HEK293T (cell line): Measurements from ENCODE around the gene ADAM23.

Experiments
- CTCF ChIA-PET: fragments of 350-600 bp; formaldehyde crosslinking; extraction: SDS; loops from one replicate; lab custom pipeline; 2021; ENCODE audit warnings: antibody characterized with exemption, inconsistent platforms; lab: Yijun Ruan, JAX
- POLR2A ChIA-PET: fragments of 350-600 bp; formaldehyde crosslinking; extraction: SDS; loops from one replicate; lab custom pipeline; 2020; ENCODE audit warnings: antibody characterized with exemption, inconsistent platforms; lab: Yijun Ruan, JAX
- DNase-seq: peaks from one replicate; pipeline ENCODE4 v3.0.0; 2012; ENCODE audit warnings: mixed read lengths; ENCODE audit errors: extremely low spot score
- ARNT ChIP-seq: fragments of 450-650 bp; IDR thresholded peaks from 2 replicates; pipeline ENCODE4 v1.6.1; 2017; ENCODE audit warnings: mild to moderate bottlenecking
- BHLHE40 ChIP-seq: fragments of 450-650 bp; IDR thresholded peaks from 2 replicates; pipeline ENCODE4 v1.6.1; 2016; ENCODE audit warnings: mild to moderate bottlenecking, moderate library complexity, borderline replicate concordance
- CTBP1 ChIP-seq: fragments of 450-650 bp; IDR thresholded peaks from 2 replicates; pipeline ENCODE4 v1.6.1; 2016; ENCODE audit warnings: borderline replicate concordance
- ELF4 ChIP-seq: fragments of 450-650 bp; IDR thresholded peaks from 2 replicates; pipeline ENCODE4 v1.6.1; 2017; ENCODE audit warnings: antibody characterized with exemption
- FOXA1 ChIP-seq: fragments of 450-650 bp; IDR thresholded peaks from 2 replicates; pipeline ENCODE4 v1.6.1; 2016; ENCODE audit warnings: mild to moderate bottlenecking
- FOXK2 ChIP-seq: fragments of 450-650 bp; IDR thresholded peaks from 2 replicates; pipeline ENCODE4 v1.6.1; 2016; ENCODE audit warnings: mild to moderate bottlenecking
- FOXM1 ChIP-seq: fragments of 450-650 bp; IDR thresholded peaks from 2 replicates; pipeline ENCODE4 v1.6.1; 2017; ENCODE audit warnings: mild to moderate bottlenecking, borderline replicate concordance
- HDGF ChIP-seq: fragments of 450-650 bp; IDR thresholded peaks from 2 replicates; pipeline ENCODE4 v1.6.1; 2017; ENCODE audit warnings: antibody characterized with exemption, borderline replicate concordance
- L3MBTL2 ChIP-seq: fragments of 450-650 bp; conservative IDR thresholded peaks from 2 replicates; pipeline ENCODE4 v1.6.1; 2016; ENCODE audit warnings: mild to moderate bottlenecking
- LEF1 ChIP-seq: fragments of 450-650 bp; IDR thresholded peaks from 2 replicates; pipeline ENCODE4 v1.6.1; 2017; ENCODE audit warnings: mild to moderate bottlenecking, borderline replicate concordance
- NFRKB ChIP-seq: fragments of 450-650 bp; IDR thresholded peaks from 2 replicates; pipeline ENCODE4 v1.6.1; 2016; ENCODE audit warnings: mild to moderate bottlenecking, moderate library complexity
- SP1 ChIP-seq: fragments of 450-650 bp; IDR thresholded peaks from 2 replicates; pipeline ENCODE4 v1.6.1; 2017
- SUZ12 ChIP-seq: fragments of 450-650 bp; IDR thresholded peaks from 2 replicates; pipeline ENCODE4 v1.6.1; 2016; ENCODE audit warnings: mild to moderate bottlenecking
- TARDBP ChIP-seq: fragments of 450-650 bp; IDR thresholded peaks from 2 replicates; pipeline ENCODE4 v1.6.1; 2016
- ZNF384 ChIP-seq: fragments of 450-650 bp; IDR thresholded peaks from 2 replicates; pipeline ENCODE4 v1.6.1; 2016
- TF ChIP-seq, protein P1 (sequence below): fragments of 450-650 bp; IDR thresholded peaks from 2 replicates; pipeline ENCODE4 v1.6.1; 2016

ADAM23 gene

DNA sequence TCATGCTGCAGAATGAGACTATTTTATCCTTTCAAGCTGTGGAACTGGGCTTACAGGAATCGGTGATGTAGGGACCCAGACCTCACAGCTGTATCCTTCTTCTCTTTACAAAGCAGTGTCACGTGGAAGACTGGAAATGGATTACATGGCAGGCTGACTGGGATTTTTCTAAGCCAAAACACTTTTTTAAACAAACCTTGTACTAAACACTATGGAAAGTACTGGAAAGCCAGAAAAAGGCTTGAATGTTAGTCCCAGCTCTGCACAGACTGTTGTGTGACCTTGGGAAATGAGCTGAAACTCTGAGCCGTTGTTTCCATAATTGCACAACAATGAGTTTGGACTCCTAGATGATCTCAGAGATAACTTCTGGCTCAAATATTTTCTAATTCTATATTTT is 7.6 kb upstream of the ADAM23 start:
- no peak for DNase-seq

DNA sequence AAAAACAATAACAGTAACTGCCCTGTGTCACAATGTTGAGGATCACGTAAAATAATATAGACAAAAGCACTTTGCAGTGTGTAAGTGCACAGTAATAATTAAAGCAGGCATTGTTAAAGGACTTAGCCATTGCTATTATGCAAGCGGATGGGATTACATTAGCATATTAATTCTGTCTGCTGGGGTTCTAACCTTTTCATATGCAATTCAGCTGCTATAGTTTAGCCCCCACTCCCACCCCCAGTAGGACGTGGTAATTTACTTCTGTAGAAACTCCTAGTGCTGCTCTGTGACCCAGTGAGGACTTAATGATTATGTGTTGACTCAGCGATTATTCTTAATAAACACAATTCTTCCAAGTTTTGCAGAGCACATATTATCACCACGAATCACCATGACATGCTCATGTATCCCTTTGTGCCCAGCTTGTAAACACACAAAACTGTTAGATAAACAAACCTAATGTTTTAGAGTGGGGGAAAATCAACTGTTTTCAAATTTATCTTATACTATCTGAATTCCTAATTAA is 5.1 kb upstream of the ADAM23 start:
- DNase-seq, result no peak
- CTCF ChIA-PET, result no interaction called here
- POLR2A ChIA-PET, result interaction anchor here (0.8 kb wide), 1 partner anchor 352 kb away, joined by 3 read pairs; the partner anchor contains the start of gene INO80D
- TF ChIP-seq ARNT, result no peak
- no peak for TF ChIP-seq FOXA1
- TF ChIP-seq, protein P1, sequence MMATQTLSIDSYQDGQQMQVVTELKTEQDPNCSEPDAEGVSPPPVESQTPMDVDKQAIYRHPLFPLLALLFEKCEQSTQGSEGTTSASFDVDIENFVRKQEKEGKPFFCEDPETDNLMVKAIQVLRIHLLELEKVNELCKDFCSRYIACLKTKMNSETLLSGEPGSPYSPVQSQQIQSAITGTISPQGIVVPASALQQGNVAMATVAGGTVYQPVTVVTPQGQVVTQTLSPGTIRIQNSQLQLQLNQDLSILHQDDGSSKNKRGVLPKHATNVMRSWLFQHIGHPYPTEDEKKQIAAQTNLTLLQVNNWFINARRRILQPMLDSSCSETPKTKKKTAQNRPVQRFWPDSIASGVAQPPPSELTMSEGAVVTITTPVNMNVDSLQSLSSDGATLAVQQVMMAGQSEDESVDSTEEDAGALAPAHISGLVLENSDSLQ, result no peak
- TF ChIP-seq ZNF384, result no peak
- TF ChIP-seq CTBP1, result no peak
- TF ChIP-seq FOXM1, result no peak
- TF ChIP-seq ELF4, result no peak
- no peak for TF ChIP-seq FOXK2
- TF ChIP-seq SUZ12, result no peak
- TF ChIP-seq NFRKB, result no peak
- TF ChIP-seq HDGF, result no peak
- no peak for TF ChIP-seq TARDBP
- no peak for TF ChIP-seq SP1
- no peak for TF ChIP-seq BHLHE40
- no peak for TF ChIP-seq LEF1
- TF ChIP-seq L3MBTL2, result no peak

More for the DNA sequence above, 7.6 kb upstream of the ADAM23 start:
- ChIA-PET POLR2A (no interaction called here), CTCF (interaction anchor here (0.7 kb wide), 2 partner anchors 19 to 223 kb away, joined by 4 to 5 read pairs; a partner anchor contains a TSS)
- TF ChIP-seq NFRKB (no peak), TARDBP (no peak), LEF1 (no peak), ELF4 (no peak), BHLHE40 (no peak), ZNF384 (no peak), FOXK2 (no peak)
- TF ChIP-seq, protein P1, result no peak

DNA sequence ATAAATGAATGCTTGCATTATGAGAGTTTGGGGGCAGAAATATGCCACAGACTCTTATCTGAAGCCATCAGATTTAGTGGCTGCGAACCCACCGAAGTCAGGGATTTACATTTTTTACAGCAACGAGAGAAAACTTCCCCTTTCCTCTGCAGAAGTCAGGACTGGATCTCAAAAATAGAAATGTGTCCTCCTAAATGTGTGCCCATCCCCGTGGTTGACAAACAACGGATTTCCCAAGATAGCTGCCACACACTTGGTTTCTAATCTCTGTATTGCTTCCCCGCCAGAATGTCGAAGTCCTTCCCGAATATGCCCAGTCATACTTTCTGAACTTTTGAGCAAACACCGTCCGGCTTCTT is 879 bp upstream of the ADAM23 start:
- ChIA-PET POLR2A (no interaction called here), CTCF (no interaction called here)
- DNase-seq, result no peak
- TF ChIP-seq L3MBTL2 (peak; percentile 17; the same call in 1 of the 2 replicates), FOXK2 (no peak)

DNA sequence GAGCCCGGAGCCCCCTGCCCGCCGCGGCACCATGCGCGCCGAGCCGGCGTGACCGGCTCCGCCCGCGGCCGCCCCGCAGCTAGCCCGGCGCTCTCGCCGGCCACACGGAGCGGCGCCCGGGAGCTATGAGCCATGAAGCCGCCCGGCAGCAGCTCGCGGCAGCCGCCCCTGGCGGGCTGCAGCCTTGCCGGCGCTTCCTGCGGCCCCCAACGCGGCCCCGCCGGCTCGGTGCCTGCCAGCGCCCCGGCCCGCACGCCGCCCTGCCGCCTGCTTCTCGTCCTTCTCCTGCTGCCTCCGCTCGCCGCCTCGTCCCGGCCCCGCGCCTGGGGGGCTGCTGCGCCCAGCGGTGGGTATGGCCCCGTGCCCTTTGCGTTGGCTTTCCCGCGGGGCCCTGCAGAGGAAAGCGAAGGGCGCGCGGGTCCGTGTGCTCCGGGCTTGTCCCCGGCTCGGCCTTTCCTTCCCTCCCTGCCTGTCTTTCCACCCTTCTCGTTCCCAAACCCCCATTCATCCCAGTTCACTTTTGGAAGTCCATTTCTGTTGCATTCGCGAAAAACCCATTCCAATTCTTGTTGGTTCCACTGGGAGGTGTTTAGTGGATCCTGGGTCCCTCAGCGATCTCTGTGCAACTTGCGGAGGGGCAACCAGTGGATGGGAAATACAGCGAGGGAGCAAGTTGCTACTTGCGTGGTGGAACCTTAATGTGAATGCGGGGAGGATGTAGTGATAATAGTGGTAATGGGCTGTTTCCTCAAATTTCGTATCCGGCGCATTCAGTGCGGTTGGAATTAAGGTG is 599 bp downstream of the ADAM23 start:
- DNase-seq, result peak; percentile 69
- TF ChIP-seq SP1, result no peak
- TF ChIP-seq ZNF384, result no peak
- CTCF ChIA-PET, result no interaction called here
- POLR2A ChIA-PET, result no interaction called here

DNA sequence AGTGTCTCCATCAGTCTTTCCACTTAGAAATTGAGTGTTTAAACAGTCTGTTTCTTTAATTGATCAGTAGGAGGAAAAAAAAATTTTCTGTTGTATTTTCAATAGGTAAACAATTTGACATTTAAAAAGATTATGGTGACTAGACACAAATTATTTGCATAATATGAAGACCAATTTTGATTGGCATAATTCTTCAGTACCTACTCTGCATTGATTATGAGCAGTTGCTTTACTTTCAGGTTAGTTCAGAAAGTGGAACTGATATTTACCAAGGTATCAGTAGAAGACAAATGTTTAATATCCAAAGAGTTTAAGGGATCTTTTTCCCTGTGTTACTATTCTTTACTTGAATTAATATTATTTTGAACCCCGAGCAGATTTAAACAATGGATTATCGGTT is 2.6 kb downstream of the ADAM23 start:
- POLR2A ChIA-PET, result no interaction called here
- TF ChIP-seq LEF1, result no peak
- no peak for TF ChIP-seq L3MBTL2
- no peak for TF ChIP-seq ARNT
- TF ChIP-seq HDGF, result no peak
- DNase-seq, result no peak
- CTCF ChIA-PET, result no interaction called here

DNA sequence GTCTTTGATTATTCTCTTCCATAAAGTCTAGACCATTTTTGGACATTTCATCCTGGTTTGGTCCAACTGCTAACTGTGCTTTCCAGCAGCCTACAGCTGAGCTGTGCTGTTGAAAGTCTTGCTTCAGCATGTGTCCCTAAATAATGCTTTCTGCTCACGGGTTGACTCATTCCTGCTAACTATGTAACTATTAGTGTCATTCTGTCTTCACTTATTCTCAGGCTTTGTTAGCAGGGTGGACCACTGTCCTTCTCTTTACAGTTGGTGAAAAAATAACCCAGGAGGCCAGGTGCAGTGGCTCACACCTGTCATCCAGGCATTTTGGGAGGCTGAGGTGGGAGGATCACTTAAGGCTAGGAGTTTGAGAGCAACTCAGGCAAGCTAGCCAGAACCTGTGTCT is 8.9 kb downstream of the ADAM23 start:
- POLR2A ChIA-PET, result no interaction called here
- DNase-seq, result no peak
- TF ChIP-seq, protein P1, result no peak
- TF ChIP-seq L3MBTL2, result no peak
- no peak for TF ChIP-seq HDGF
- TF ChIP-seq BHLHE40, result no peak
- no peak for TF ChIP-seq CTBP1
- TF ChIP-seq LEF1, result no peak
- no peak for TF ChIP-seq ARNT
- TF ChIP-seq NFRKB, result no peak
- no peak for TF ChIP-seq ZNF384
- no peak for TF ChIP-seq ELF4
- TF ChIP-seq SUZ12, result no peak
- TF ChIP-seq SP1, result no peak

DNA sequence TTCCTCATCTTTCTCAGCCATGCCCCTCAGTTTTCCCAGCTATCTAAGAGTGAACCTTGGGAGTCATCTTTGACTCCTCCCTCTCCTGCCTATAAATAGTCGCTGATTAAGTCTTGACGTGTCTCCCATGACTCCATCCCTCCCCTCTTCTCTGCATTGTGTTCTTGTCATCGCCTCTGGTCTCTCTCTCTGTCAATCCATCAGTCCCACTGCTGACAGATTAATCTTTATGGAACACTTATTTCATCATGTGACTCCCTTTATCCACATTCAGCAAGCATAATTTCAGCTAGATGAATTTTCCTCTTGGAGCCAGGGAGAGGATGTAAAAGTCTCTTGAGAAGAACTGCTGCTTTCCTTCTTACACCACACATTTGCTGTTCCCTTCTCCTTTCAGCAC is 9.4 kb downstream of the ADAM23 start:
- TF ChIP-seq HDGF (no peak), CTBP1 (no peak), ELF4 (no peak), ZNF384 (no peak), SP1 (no peak), ARNT (no peak)
- TF ChIP-seq, protein P1, result peak; percentile 85
- peak; percentile 15 for DNase-seq
- ChIA-PET CTCF (no interaction called here), POLR2A (no interaction called here)

More for the DNA sequence above, 8.9 kb downstream of the ADAM23 start:
- CTCF ChIA-PET, result no interaction called here
